Transverse colon (tissue), 4 donors: ENCODE data around the gene SUSD6. TPM values are rescaled to one million over a fixed set of nuclear protein-coding genes. Genes with fewer than 3 reads are reported as not detected.

ENCODE experiments used
- DNase-seq: peaks from one replicate; pipeline ENCODE4 v3.0.0-alpha.2; 2019
- H3K27ac ChIP-seq, 4 donors: fragments of 200-600 bp; sonication (generic); 2 replicates each; pipeline ENCODE4 v1.5.1; 2016 to 2018; ENCODE audit warnings: inconsistent platforms in 4 of 4
- H3K27me3 ChIP-seq: fragments of 200-600 bp; sonication (generic); 2 replicates; pipeline ENCODE4 v1.5.1; 2017; ENCODE audit warnings: inconsistent platforms
- H3K36me3 ChIP-seq, 4 donors: fragments of 200-600 bp; sonication (generic); 2 replicates each; pipeline ENCODE4 v1.5.1; 2017 to 2019; ENCODE audit warnings: inconsistent platforms in 4 of 4
- H3K4me1 ChIP-seq, 4 donors: fragments of 200-600 bp; sonication (generic); 2 replicates each; pipeline ENCODE4 v1.5.1; 2017 to 2020; ENCODE audit warnings: inconsistent platforms in 4 of 4
- H3K4me3 ChIP-seq, 4 donors: fragments of 200-600 bp; sonication (generic); 1 replicate in 1 of 4; 2 replicates in 3 of 4; pipeline versions ENCODE4 v1.5.1 to v1.6.1; 2017 to 2019; ENCODE audit warnings: inconsistent platforms in 4 of 4
- H3K9me3 ChIP-seq, 2 donors: fragments of 200-600 bp; sonication (generic); 2 replicates each; pipeline ENCODE4 v1.5.1; 2017 to 2019; ENCODE audit warnings: inconsistent platforms in 2 of 2
- EP300 ChIP-seq: sonication (generic); formaldehyde crosslinking; IDR thresholded peaks from one replicate; pipeline ENCODE4 v1.6.1; 2017; ENCODE audit warnings: antibody characterized with exemption, low read depth
- POLR2A ChIP-seq: fragments of 450-650 bp; IDR thresholded peaks from one replicate; pipeline ENCODE4 v1.6.1; 2016; ENCODE audit warnings: antibody characterized with exemption, mild to moderate bottlenecking, moderate library complexity
- POLR2AphosphoS5 ChIP-seq, 3 donors: sonication (generic); formaldehyde crosslinking; IDR thresholded peaks; one replicate each; pipeline ENCODE4 v1.6.1; 2016; ENCODE audit warnings: antibody characterized with exemption in 3 of 3
- WGBS, 2 donors: methylation state at CpG; one replicate each; pipeline ENCODE4 v1.1.5; 2018; ENCODE audit warnings: low coverage in 1 of 2; 5-methylcytosine and 5-hydroxymethylcytosine counted together
- in situ Hi-C, 4 donors: fragments of 200-750 bp; cut with MboI; loops; one replicate each; pipeline versions ENCODE4 v1.15.0 to v1.15.1; 2017; ENCODE audit warnings: low sequenced_read_pairs in 3 of 4, low pct_ligation_motif_present in 1 of 4, low pct_unique_long_range_greater_than_20kb in 1 of 4
- intact Hi-C: fragments of 100-400 bp; cut with DNase I; formaldehyde crosslinking; loops from one replicate; pipeline ENCODE4 v1.15.1; 2023; ENCODE audit warnings: low total_unique reads
- total RNA-seq, 4 donors: library from RNA; depleted of rRNA; stranded (reverse); fragments of >200 nt; gene quantifications; one replicate each; pipeline ENCODE4 v1.1.0, GENCODE V29; 2016
- TF ChIP-seq, protein P1 (sequence below), 5 experiments: fragments of 200-600 bp in 3 of 5; fragments of 450-650 bp in 2 of 5; sonication (generic) in 3 of 5; IDR thresholded peaks; 1 replicate in 2 of 5; 2 replicates in 3 of 5; pipeline ENCODE4 v1.5.1; 2016 to 2017; ENCODE audit warnings: antibody characterized with exemption in 5 of 5, inconsistent platforms in 3 of 5, mild to moderate bottlenecking in 2 of 5, moderate library complexity in 1 of 5

The SUSD6 gene
- total RNA-seq, 4 donors from 2014 or later: 29.1 to 159 (median 95.0) TPM

DNA sequence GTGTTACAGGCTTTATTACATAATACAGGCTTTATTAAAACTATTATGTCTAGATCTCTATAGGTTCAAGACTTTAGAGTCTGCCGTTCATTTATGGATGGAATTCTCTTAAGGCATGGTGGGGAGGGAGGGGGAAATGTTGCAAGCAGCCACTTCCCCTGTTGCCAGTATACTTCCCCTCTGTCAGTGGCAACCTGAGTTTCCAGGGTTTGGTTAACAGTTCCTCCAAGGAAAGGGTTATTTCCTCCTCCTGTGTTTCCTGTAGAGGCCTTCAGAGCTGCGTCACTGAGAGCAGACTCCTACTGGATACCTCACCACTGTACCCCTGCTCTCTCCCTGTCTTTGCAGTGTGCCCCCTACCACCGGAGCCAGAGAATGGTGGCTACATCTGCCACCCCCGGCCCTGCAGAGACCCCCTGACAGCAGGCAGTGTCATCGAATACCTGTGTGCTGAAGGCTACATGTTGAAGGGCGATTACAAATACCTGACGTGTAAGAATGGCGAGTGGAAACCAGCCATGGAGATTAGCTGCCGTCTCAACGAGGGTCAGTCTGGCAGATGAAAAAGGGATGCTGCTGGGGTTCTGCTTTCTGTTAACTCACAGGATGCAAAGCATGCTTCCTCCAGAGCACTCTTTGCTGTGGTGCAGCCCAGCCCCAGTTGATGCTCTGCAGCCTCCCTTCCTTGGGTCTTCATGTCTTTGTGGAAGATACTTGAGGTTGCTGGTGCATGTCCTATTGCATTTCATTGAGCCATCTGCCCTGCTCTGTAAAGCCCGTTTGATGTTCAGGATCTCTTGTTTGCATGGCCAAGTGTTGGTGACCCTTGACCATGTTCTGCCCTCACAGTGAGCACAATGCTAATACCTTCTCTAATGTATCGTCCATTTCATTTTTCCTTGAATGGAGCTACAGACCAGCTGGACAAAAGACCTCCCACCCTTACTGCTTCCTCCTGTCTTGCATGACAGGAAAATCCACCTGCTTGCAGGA is 91.9 kb downstream of the SUSD6 start:
- TF ChIP-seq EP300 (no peak), POLR2AphosphoS5 (IDR thresholded peaks at IDR 0.05) (no peak), POLR2A (no peak)
- TF ChIP-seq, protein P1, sequence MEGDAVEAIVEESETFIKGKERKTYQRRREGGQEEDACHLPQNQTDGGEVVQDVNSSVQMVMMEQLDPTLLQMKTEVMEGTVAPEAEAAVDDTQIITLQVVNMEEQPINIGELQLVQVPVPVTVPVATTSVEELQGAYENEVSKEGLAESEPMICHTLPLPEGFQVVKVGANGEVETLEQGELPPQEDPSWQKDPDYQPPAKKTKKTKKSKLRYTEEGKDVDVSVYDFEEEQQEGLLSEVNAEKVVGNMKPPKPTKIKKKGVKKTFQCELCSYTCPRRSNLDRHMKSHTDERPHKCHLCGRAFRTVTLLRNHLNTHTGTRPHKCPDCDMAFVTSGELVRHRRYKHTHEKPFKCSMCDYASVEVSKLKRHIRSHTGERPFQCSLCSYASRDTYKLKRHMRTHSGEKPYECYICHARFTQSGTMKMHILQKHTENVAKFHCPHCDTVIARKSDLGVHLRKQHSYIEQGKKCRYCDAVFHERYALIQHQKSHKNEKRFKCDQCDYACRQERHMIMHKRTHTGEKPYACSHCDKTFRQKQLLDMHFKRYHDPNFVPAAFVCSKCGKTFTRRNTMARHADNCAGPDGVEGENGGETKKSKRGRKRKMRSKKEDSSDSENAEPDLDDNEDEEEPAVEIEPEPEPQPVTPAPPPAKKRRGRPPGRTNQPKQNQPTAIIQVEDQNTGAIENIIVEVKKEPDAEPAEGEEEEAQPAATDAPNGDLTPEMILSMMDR (IDR thresholded peaks at IDR 0.05): no peak
- Histone ChIP-seq H3K27ac (peak overlapping the region; percentile 16 to 44 (median 32)), H3K4me3 (no peak overlapping the region), H3K9me3 (no peaks in the 10 kb centered on the region), H3K4me1 (peaks cover 5 to 44% (median 19%) of the 10 kb centered on the region in 4 donors), H3K27me3 (no peaks in the 10 kb centered on the region), H3K36me3 (peaks cover 0 to 24% (median 10%) of the 10 kb centered on the region in 4 donors)
- DNase-seq: no peak
- in situ Hi-C loops (no loop called here), intact Hi-C loops (no loop called here)
- 0 to 73% methylated on average over 1 to 12 of the region's 12 CpGs for WGBS, 2 donors

DNA sequence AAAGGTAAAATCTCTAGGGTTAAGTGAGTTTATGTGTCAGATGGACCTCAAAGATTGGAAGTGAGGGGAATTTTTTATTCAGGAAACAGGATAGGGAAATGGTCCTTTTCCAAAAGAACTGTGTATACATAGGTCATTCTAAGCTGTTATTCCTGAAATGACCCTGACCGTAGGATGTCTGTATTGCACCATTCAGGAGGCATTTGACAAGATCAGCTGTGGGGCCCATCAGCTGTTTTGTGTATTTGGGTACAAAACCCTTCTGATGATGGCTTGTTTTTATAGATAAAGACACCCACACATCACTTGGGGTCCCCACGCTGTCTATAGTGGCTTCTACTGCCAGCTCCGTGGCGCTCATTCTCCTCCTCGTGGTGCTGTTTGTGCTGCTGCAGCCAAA is 92.9 kb downstream of the SUSD6 start:
- whole genome bisulfite sequencing, 2 donors: 95 to 100% methylated on average over 3 to 5 of the region's 5 CpGs
- Histone ChIP-seq H3K27ac (no peak overlapping the region), H3K36me3 (peaks cover 0 to 33% (median 14%) of the 10 kb centered on the region in 4 donors), H3K4me1 (peaks cover 0 to 38% (median 17%) of the 10 kb centered on the region in 4 donors), H3K4me3 (no peak overlapping the region), H3K27me3 (no peaks in the 10 kb centered on the region), H3K9me3 (no peaks in the 10 kb centered on the region)
- intact Hi-C loops: no loop called here
- DNase-seq: no peak
- TF ChIP-seq EP300: no peak
- TF ChIP-seq, protein P1 (IDR thresholded peaks at IDR 0.05): no peak
- in situ Hi-C loops: no loop called here

DNA sequence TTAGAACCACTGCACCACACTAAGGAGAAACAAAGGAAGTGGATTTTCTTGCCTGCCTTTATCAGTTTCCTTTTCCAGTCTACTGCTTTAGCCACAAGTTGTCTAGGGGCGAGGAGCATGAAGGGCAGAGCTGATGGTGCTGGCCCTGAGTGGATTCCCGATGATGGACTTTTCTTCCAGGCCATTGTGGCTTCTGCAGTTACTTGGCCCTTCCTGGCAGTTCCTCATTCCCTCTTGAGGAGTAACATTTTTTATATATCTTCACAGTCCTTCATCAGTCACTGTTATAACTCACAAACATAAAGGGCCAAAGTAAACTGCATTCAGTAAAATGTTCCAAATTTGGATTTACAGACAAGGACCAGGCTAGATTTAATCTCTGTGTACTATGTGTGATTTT is 94.3 kb downstream of the SUSD6 start:
- DNase-seq: no peak
- 45 to 60% methylated on average over 2 of the region's 2 CpGs for WGBS, 2 donors
- H3K4me1 ChIP-seq: peaks cover 0 to 41% (median 17%) of the 10 kb centered on the region in 4 donors
- no peaks in the 10 kb centered on the region for H3K27me3 ChIP-seq
- no peak overlapping the region for H3K4me3 ChIP-seq
- in situ Hi-C loops (no loop called here), intact Hi-C loops (no loop called here)
- TF ChIP-seq POLR2AphosphoS5 (IDR thresholded peaks at IDR 0.05): no peak
- no peak for TF ChIP-seq EP300
- TF ChIP-seq POLR2A: no peak
- TF ChIP-seq, protein P1 (IDR thresholded peaks at IDR 0.05): no peak
- no peak overlapping the region for H3K27ac ChIP-seq
- no peaks in the 10 kb centered on the region for H3K9me3 ChIP-seq
- peaks cover 0 to 38% (median 16%) of the 10 kb centered on the region in 4 donors for H3K36me3 ChIP-seq

DNA sequence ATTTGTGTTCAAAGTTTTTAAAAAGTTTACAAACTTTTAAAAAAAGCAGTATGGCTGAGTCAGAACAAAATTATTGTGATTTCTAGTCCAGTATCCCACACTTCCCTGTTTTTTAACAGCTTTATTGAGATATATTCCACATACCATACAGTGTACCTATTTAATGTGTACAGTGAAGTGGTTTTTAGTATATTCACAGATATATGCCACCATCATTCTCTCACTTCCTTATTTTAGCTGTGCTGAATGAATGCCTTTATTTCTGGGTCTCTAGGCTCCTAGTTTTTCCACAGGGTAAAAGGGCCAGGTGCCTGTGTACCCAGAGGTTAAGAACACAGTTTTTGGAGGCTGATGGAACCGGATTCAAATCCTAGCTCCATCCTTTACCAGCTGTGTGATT is 96.7 kb downstream of the SUSD6 start:
- in situ Hi-C loops: no loop called here

More for the DNA sequence above, 96.7 kb downstream of the SUSD6 start:
- intact Hi-C loops: no loop called here
- Histone ChIP-seq H3K9me3 (no peaks in the 10 kb centered on the region), H3K36me3 (peaks cover 0 to 42% (median 18%) of the 10 kb centered on the region in 4 donors), H3K4me1 (peaks cover 12 to 42% (median 30%) of the 10 kb centered on the region in 4 donors), H3K4me3 (no peak overlapping the region), H3K27ac (no peak overlapping the region), H3K27me3 (no peaks in the 10 kb centered on the region)
- TF ChIP-seq, protein P1 (IDR thresholded peaks at IDR 0.05): no peak
- TF ChIP-seq EP300 (no peak), POLR2A (no peak), POLR2AphosphoS5 (IDR thresholded peaks at IDR 0.05) (no peak)
- DNase-seq: no peak
- 100% methylated on average over 1 of the region's 1 CpG; no CpG with 5 or more reads in 1 of the 2 donors for WGBS, 2 donors
